Lower leg skin (tissue), 3 donors: ENCODE data around the gene MYDGF.

Experiments used
- CTCF ChIP-seq, 3 donors: fragments of 450-650 bp; IDR thresholded peaks; one replicate each; pipeline ENCODE4 v1.5.1; 2016; ENCODE audit warnings: antibody characterized with exemption in 3 of 3, mild to moderate bottlenecking in 3 of 3, moderate library complexity in 2 of 3
- POLR2A ChIP-seq, 2 donors: fragments of 450-650 bp; IDR thresholded peaks; one replicate each; pipeline ENCODE4 v1.6.1; 2016 to 2017; ENCODE audit warnings: antibody characterized with exemption in 2 of 2, mild to moderate bottlenecking in 1 of 2, moderate library complexity in 1 of 2

DNA sequence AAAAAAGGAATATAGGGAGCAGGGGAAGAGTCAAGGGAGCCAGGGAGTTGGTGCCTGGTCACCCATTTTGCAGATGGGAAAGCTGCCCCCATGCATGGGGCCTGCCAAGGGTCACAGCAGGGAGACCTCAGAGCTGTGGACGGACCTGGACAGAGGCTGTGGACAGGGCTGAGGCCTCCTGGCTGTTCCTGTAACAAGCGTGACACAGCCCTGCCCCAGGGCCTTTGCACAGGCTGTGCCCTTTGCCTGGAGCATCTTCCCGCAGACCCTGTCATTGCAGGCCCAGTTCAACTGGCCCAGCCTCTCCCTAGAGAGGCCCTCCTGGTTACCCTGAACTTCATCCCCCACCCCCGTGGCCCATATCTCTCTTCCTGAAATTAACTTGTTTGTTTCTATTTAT, 24.4 kb downstream of the MYDGF start:
- TF ChIP-seq CTCF (IDR thresholded peaks at IDR 0.05) (no peak), POLR2A (IDR thresholded peaks at IDR 0.05) (no peak)
